Upper lobe of left lung (tissue), 4 donors: ENCODE data around the gene PKHD1.

Source experiments
- CTCF ChIP-seq, 6 experiments: fragments of 450-650 bp in 4 of 6; fragments of 200-600 bp in 2 of 6; sonication (generic) in 2 of 6; IDR thresholded peaks; one replicate each; pipeline ENCODE4 v1.5.1; 2016 to 2019; ENCODE audit warnings: antibody characterized with exemption in 6 of 6
- EP300 ChIP-seq, 4 donors: sonication (generic); formaldehyde crosslinking; IDR thresholded peaks; one replicate each; pipeline ENCODE4 v1.5.1; 2017; ENCODE audit warnings: antibody characterized with exemption in 4 of 4, control low read depth in 2 of 4
- POLR2A ChIP-seq, 4 donors: fragments of 450-650 bp; IDR thresholded peaks; one replicate each; pipeline ENCODE4 v1.5.1; 2016 to 2017; ENCODE audit warnings: antibody characterized with exemption in 4 of 4, mild to moderate bottlenecking in 2 of 4
- POLR2AphosphoS5 ChIP-seq, 2 donors: sonication (generic); formaldehyde crosslinking; IDR thresholded peaks; one replicate each; pipeline ENCODE4 v1.5.1; 2017; ENCODE audit warnings: antibody characterized with exemption in 2 of 2

GRCh38 chr6:51654647-51655046 is 432.8 kb downstream of the PKHD1 start:
- TF ChIP-seq CTCF (IDR thresholded peaks at IDR 0.05) (no peak), POLR2AphosphoS5 (IDR thresholded peaks at IDR 0.05) (no peak), EP300 (IDR thresholded peaks at IDR 0.05) (no peak), POLR2A (IDR thresholded peaks at IDR 0.05) (no peak)
